ENCODE data around the gene KIF16B. TPM values are rescaled to one million over a fixed set of nuclear protein-coding genes. Genes with fewer than 3 reads are reported as not detected.

KIF16B gene
- total RNA-seq, 1 donor from 2014 or later, result 7.0 TPM

GRCh38 chr20:16427571-16427970 is 145.7 kb downstream of the KIF16B start:
- Mint-ChIP-seq H3K4me1 (ENCODE audit: low read depth, unreplicated experiment) (peaks cover 6% of the 10 kb centered on the region), H3K4me3 (ENCODE audit: unreplicated experiment) (no peak overlapping the region), H3K9me3 (ENCODE audit: unreplicated experiment) (no peaks in the 10 kb centered on the region), H3K36me3 (ENCODE audit: low read depth, unreplicated experiment) (peaks cover 15% of the 10 kb centered on the region), H3K27me3 (ENCODE audit: low read depth, unreplicated experiment) (no peaks in the 10 kb centered on the region), H3K27ac (ENCODE audit: unreplicated experiment) (no peak overlapping the region)
- Histone ChIP-seq H3K79me2 (ENCODE audit: insufficient read depth, low read length) (no peaks in the 10 kb centered on the region), H3K27me3 (ENCODE audit: insufficient read depth, low read length) (no peaks in the 10 kb centered on the region), H3K4me1 (ENCODE audit: insufficient read depth, low read length) (no peaks in the 10 kb centered on the region), H3K9ac (ENCODE audit: low read length) (no peak overlapping the region), H3K27ac (ENCODE audit: low read depth, low read length) (no peak overlapping the region), H2AFZ (ENCODE audit: low read depth, low read length) (no peak overlapping the region), H3K4me2 (ENCODE audit: low read length) (no peak overlapping the region), H3K4me3 (ENCODE audit: insufficient read depth, low read depth, low read length) (no peak overlapping the region), H3K36me3 (ENCODE audit: insufficient read depth, low read length) (no peaks in the 10 kb centered on the region), H3K9me3 (ENCODE audit: insufficient read depth, low read depth, low read length) (no peaks in the 10 kb centered on the region), H4K20me1 (ENCODE audit: insufficient read depth, low read length) (no peaks in the 10 kb centered on the region)
- TF ChIP-seq EZH2 (IDR thresholded peaks at IDR 0.05; ENCODE audit: insufficient read depth, low read length), result no peak
- no peak for TF ChIP-seq CTCF (IDR thresholded peaks at IDR 0.05; ENCODE audit: insufficient read depth, low read depth, low read length)
- FAIRE-seq (no peak), DNase-seq (ENCODE audit: low read depth) (no peak)

- no peak overlapping the region for H3K9ac ChIP-seq (ENCODE audit: low read length)
- H3K27me3 ChIP-seq (ENCODE audit: insufficient read depth, low read length), result no peaks in the 10 kb centered on the region
- H3K9me3 ChIP-seq (ENCODE audit: insufficient read depth, low read depth, low read length), result no peaks in the 10 kb centered on the region
- Mint-ChIP-seq H3K27me3 (ENCODE audit: low read depth, unreplicated experiment) (no peaks in the 10 kb centered on the region), H3K4me1 (ENCODE audit: low read depth, unreplicated experiment) (peaks cover 6% of the 10 kb centered on the region), H3K27ac (ENCODE audit: unreplicated experiment) (no peak overlapping the region), H3K9me3 (ENCODE audit: unreplicated experiment) (no peaks in the 10 kb centered on the region), H3K36me3 (ENCODE audit: low read depth, unreplicated experiment) (peaks cover 15% of the 10 kb centered on the region), H3K4me3 (ENCODE audit: unreplicated experiment) (no peak overlapping the region)
- no peak overlapping the region for H3K4me2 ChIP-seq (ENCODE audit: low read length)
- DNase-seq (ENCODE audit: low read depth), result no peak
- no peak for FAIRE-seq
- no peaks in the 10 kb centered on the region for H3K79me2 ChIP-seq (ENCODE audit: insufficient read depth, low read length)
- H3K4me1 ChIP-seq (ENCODE audit: insufficient read depth, low read length), result no peaks in the 10 kb centered on the region
- TF ChIP-seq EZH2 (IDR thresholded peaks at IDR 0.05; ENCODE audit: insufficient read depth, low read length) (no peak), CTCF (IDR thresholded peaks at IDR 0.05; ENCODE audit: insufficient read depth, low read depth, low read length) (no peak)
- no peak overlapping the region for H3K4me3 ChIP-seq (ENCODE audit: insufficient read depth, low read depth, low read length)
- H3K27ac ChIP-seq (ENCODE audit: low read depth, low read length), result no peak overlapping the region
- no peaks in the 10 kb centered on the region for H3K36me3 ChIP-seq (ENCODE audit: insufficient read depth, low read length)
- no peaks in the 10 kb centered on the region for H4K20me1 ChIP-seq (ENCODE audit: insufficient read depth, low read length)
- no peak overlapping the region for H2AFZ ChIP-seq (ENCODE audit: low read depth, low read length)
Observed at GRCh38 chr20:16424780-16425179, 148.5 kb downstream of the KIF16B start.

GRCh38 chr20:16423311-16424212 is 149.7 kb downstream of the KIF16B start:
- no peak for FAIRE-seq
- peaks cover 15% of the 10 kb centered on the region for H3K36me3 Mint-ChIP-seq (ENCODE audit: low read depth, unreplicated experiment)
- no peak overlapping the region for H2AFZ ChIP-seq (ENCODE audit: low read depth, low read length)
- H4K20me1 ChIP-seq (ENCODE audit: insufficient read depth, low read length), result no peaks in the 10 kb centered on the region
- H3K4me1 Mint-ChIP-seq (ENCODE audit: low read depth, unreplicated experiment), result peaks cover 6% of the 10 kb centered on the region
- H3K27me3 Mint-ChIP-seq (ENCODE audit: low read depth, unreplicated experiment), result no peaks in the 10 kb centered on the region
- no peaks in the 10 kb centered on the region for H3K27me3 ChIP-seq (ENCODE audit: insufficient read depth, low read length)
- no peaks in the 10 kb centered on the region for H3K9me3 Mint-ChIP-seq (ENCODE audit: unreplicated experiment)
- H3K9ac ChIP-seq (ENCODE audit: low read length), result no peak overlapping the region
- H3K27ac Mint-ChIP-seq (ENCODE audit: unreplicated experiment), result no peak overlapping the region
- no peak overlapping the region for H3K4me3 Mint-ChIP-seq (ENCODE audit: unreplicated experiment)
- no peaks in the 10 kb centered on the region for H3K79me2 ChIP-seq (ENCODE audit: insufficient read depth, low read length)
- no peaks in the 10 kb centered on the region for H3K36me3 ChIP-seq (ENCODE audit: insufficient read depth, low read length)
- no peak overlapping the region for H3K4me2 ChIP-seq (ENCODE audit: low read length)
- no peaks in the 10 kb centered on the region for H3K4me1 ChIP-seq (ENCODE audit: insufficient read depth, low read length)
- no peak for DNase-seq (ENCODE audit: low read depth)
- H3K27ac ChIP-seq (ENCODE audit: low read depth, low read length), result no peak overlapping the region
- no peak for TF ChIP-seq EZH2 (IDR thresholded peaks at IDR 0.05; ENCODE audit: insufficient read depth, low read length)
- TF ChIP-seq CTCF (IDR thresholded peaks at IDR 0.05; ENCODE audit: insufficient read depth, low read depth, low read length), result no peak
- H3K4me3 ChIP-seq (ENCODE audit: insufficient read depth, low read depth, low read length), result no peak overlapping the region
- H3K9me3 ChIP-seq (ENCODE audit: insufficient read depth, low read depth, low read length), result no peaks in the 10 kb centered on the region

Data from astrocyte (in vitro differentiated cells and primary cell).